ENCODE measurements around the gene THEM4. TPM values are rescaled to one million over a fixed set of nuclear protein-coding genes. Genes with fewer than 3 reads are reported as not detected.

Gene THEM4
- total RNA-seq, 1 experiment from 2014 or later = 18.6 TPM

DNA sequence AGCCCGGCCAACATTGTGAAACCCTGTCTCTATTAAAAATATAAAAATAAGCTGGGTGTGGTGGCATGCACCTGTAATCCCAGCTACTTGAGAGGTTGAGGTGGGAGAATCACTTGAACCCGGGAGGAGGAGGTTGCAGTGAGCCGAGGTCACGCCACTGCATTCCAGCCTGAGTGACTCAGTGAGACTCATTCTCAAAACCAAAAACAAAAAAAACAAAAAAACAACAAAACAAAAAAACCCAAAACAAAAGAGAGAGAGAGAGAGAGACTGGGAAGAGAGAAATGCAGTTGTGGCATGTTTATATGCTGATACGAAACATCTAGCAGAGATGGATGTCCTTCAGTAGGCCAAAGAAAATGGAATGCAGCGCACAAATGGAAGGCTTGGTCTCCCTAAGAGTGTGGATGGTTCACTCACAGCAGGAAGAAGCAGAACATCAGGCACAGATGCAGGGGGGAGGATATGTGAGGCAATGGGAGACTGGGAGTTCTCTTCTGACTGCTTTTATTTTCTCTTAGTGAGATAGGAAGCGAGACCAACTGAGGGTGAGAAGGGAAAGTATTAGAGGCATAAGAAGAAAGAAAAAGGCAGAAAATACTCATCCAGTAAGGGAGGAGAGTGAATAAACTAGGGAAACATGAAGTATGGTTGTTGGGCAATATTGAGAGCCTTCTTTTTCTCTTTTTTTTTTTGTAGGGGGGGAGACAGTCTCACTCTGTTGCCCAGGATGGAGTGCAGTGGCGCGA, 16.0 kb downstream of the THEM4 start:
- BruUV-seq (replicated peaks) = no TSS peak
- DNase-seq = no peak
- Mint-ChIP-seq H3K4me3 (ENCODE audit: low read depth, unreplicated experiment) (no peak overlapping the region), H3K27me3 (ENCODE audit: unreplicated experiment) (no peaks in the 10 kb centered on the region), H3K9me3 (ENCODE audit: low read depth, unreplicated experiment) (no peaks in the 10 kb centered on the region), H3K36me3 (ENCODE audit: insufficient read depth, unreplicated experiment) (peaks cover 10% of the 10 kb centered on the region), H3K27ac (ENCODE audit: unreplicated experiment) (no peak overlapping the region), H3K4me1 (ENCODE audit: low read depth, unreplicated experiment) (peaks cover 11% of the 10 kb centered on the region)
- intact Hi-C loops (cut with micrococcal nuclease; ENCODE audit: unreplicated experiment) = no loop called here
- TF ChIP-seq CTCF (IDR thresholded peaks at IDR 0.05; ENCODE audit: unreplicated experiment) = no peak
- CTCF ChIA-PET = interaction anchor here (0.6 kb wide), 1 partner anchor 9 kb away, joined by 3 read pairs; no protein-coding TSS in a partner anchor

- intact Hi-C loops (cut with micrococcal nuclease; ENCODE audit: unreplicated experiment) = no loop called here
- H3K27ac Mint-ChIP-seq (ENCODE audit: unreplicated experiment) = no peak overlapping the region
- no peaks in the 10 kb centered on the region for H3K4me1 Mint-ChIP-seq (ENCODE audit: low read depth, unreplicated experiment)
- no peak overlapping the region for H3K4me3 Mint-ChIP-seq (ENCODE audit: low read depth, unreplicated experiment)
- BruUV-seq (replicated peaks) = no TSS peak
- H3K9me3 Mint-ChIP-seq (ENCODE audit: low read depth, unreplicated experiment) = no peaks in the 10 kb centered on the region
- CTCF ChIA-PET = interaction anchor here (0.6 kb wide), 1 partner anchor 152 kb away, joined by 4 read pairs; no protein-coding TSS in a partner anchor
- peaks cover 17% of the 10 kb centered on the region for H3K36me3 Mint-ChIP-seq (ENCODE audit: insufficient read depth, unreplicated experiment)
- no peak for TF ChIP-seq CTCF (IDR thresholded peaks at IDR 0.05; ENCODE audit: unreplicated experiment)
- DNase-seq = no peak
- H3K27me3 Mint-ChIP-seq (ENCODE audit: unreplicated experiment) = no peaks in the 10 kb centered on the region
Observed at GRCh38 chr1:151892190-151892589, 17.1 kb downstream of the THEM4 start.

DNA sequence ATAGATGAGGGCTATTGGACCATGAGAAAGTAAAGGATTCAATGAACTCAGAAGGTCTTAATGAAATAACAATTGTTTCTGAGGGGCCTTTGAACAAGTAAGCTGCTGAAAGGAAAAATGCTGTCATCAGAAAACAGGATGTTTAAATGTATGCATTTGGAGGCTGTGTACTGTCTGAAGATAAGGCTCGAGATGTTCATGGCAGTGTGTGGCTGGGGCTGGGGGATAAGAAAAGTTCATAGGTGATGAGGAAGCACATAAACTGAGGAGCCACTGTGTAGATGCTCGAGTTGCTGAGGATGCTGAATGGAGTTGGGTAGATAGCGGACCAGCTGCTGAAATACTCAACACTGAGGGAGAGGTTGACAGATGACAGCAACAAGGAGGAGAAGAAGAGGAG, 17.8 kb downstream of the THEM4 start:
- Mint-ChIP-seq H3K36me3 (ENCODE audit: insufficient read depth, unreplicated experiment) (peaks cover 22% of the 10 kb centered on the region), H3K27ac (ENCODE audit: unreplicated experiment) (no peak overlapping the region), H3K4me3 (ENCODE audit: low read depth, unreplicated experiment) (no peak overlapping the region), H3K27me3 (ENCODE audit: unreplicated experiment) (no peaks in the 10 kb centered on the region), H3K9me3 (ENCODE audit: low read depth, unreplicated experiment) (no peaks in the 10 kb centered on the region), H3K4me1 (ENCODE audit: low read depth, unreplicated experiment) (no peaks in the 10 kb centered on the region)
- CTCF ChIA-PET = no interaction called here
- no TSS peak for BruUV-seq (replicated peaks)
- intact Hi-C loops (cut with micrococcal nuclease; ENCODE audit: unreplicated experiment) = no loop called here
- no peak for TF ChIP-seq CTCF (IDR thresholded peaks at IDR 0.05; ENCODE audit: unreplicated experiment)
- no peak for DNase-seq

DNA sequence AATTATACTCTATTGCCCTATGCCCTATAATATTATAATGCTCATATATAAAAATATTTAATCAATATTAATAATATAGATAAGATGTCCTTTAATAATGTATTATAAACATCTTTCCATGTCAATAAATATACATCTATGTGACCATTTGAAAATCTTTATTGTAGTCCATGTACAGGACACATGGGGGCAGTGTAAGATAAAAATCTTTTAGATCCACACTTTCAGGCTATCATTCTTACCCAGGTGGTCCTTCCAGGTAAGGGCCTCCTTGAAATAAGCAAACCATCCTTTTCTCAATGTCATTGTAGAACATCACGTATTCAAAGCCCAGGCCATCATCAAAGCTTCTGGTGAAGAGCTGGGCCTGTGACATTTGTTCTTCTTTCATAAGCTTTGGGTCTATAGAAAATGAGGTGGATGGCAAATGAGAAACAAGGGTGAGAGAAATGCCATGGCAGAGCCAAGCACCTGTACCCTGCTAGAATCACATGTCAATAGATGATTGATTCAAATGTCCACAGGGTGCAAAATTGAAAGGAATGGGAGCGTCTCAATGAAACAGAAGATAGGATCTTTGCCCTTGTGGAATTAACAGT, 20.2 kb downstream of the THEM4 start:
- no peak for DNase-seq
- BruUV-seq (replicated peaks) = no TSS peak
- CTCF ChIA-PET = no interaction called here

More for the DNA sequence above, 20.2 kb downstream of the THEM4 start:
- Mint-ChIP-seq H3K27ac (ENCODE audit: unreplicated experiment) (no peak overlapping the region), H3K4me3 (ENCODE audit: low read depth, unreplicated experiment) (no peak overlapping the region), H3K9me3 (ENCODE audit: low read depth, unreplicated experiment) (no peaks in the 10 kb centered on the region), H3K4me1 (ENCODE audit: low read depth, unreplicated experiment) (no peaks in the 10 kb centered on the region), H3K27me3 (ENCODE audit: unreplicated experiment) (no peaks in the 10 kb centered on the region), H3K36me3 (ENCODE audit: insufficient read depth, unreplicated experiment) (peaks cover 22% of the 10 kb centered on the region)
- intact Hi-C loops (cut with micrococcal nuclease; ENCODE audit: unreplicated experiment) = loop anchor here (1.0 to 2.0 kb wide), 4 partner anchors 46 to 296 kb away; no protein-coding TSS in a partner anchor
- TF ChIP-seq CTCF (IDR thresholded peaks at IDR 0.05; ENCODE audit: unreplicated experiment) = peak; percentile 58
